Coronary artery (tissue), 2 donors: ENCODE measurements around the gene COBL.

Source experiments
- DNase-seq: peaks from one replicate; pipeline ENCODE4 v3.0.0-alpha.2; 2017; ENCODE audit warnings: low spot score
- H3K27ac ChIP-seq, 2 donors: fragments of 200-600 bp; sonication (generic); one replicate each; pipeline ENCODE4 v1.5.1; 2016 to 2019
- H3K4me3 ChIP-seq: fragments of 200-600 bp; sonication (generic); 2 replicates; pipeline ENCODE4 v1.5.1; 2016; ENCODE audit warnings: mild to moderate bottlenecking, moderate library complexity
- CTCF ChIP-seq: fragments of 200-600 bp; sonication (generic); IDR thresholded peaks from one replicate; pipeline ENCODE4 v1.5.1; 2019; ENCODE audit warnings: antibody characterized with exemption

The COBL gene

GRCh38 chr7:51114501-51114900, 202.1 kb downstream of the COBL start:
- no peak for TF ChIP-seq CTCF
- no peak overlapping the region for H3K27ac ChIP-seq
- DNase-seq = no peak
- no peak overlapping the region for H3K4me3 ChIP-seq

- TF ChIP-seq CTCF = no peak
- Histone ChIP-seq H3K27ac (no peak overlapping the region), H3K4me3 (no peak overlapping the region)
- no peak for DNase-seq
Observed at GRCh38 chr7:51113962-51114361, 202.6 kb downstream of the COBL start.

- no peak for DNase-seq
- no peak overlapping the region for H3K27ac ChIP-seq
- no peak overlapping the region for H3K4me3 ChIP-seq
- no peak for TF ChIP-seq CTCF
Observed at GRCh38 chr7:51113560-51113959, 203.0 kb downstream of the COBL start.

GRCh38 chr7:51111241-51111940, 205.2 kb downstream of the COBL start:
- no peak for DNase-seq
- no peak overlapping the region for H3K4me3 ChIP-seq
- no peak for TF ChIP-seq CTCF
- no peak overlapping the region for H3K27ac ChIP-seq

GRCh38 chr7:51108134-51108533, 208.5 kb downstream of the COBL start:
- DNase-seq = no peak
- Histone ChIP-seq H3K27ac (no peak overlapping the region), H3K4me3 (no peak overlapping the region)
- TF ChIP-seq CTCF = no peak

GRCh38 chr7:51104278-51104677, 212.3 kb downstream of the COBL start:
- DNase-seq = no peak

More at GRCh38 chr7:51104278-51104677, 212.3 kb downstream of the COBL start:
- H3K4me3 ChIP-seq = no peak overlapping the region
- H3K27ac ChIP-seq = no peak overlapping the region
- TF ChIP-seq CTCF = no peak
